ENCODE results near the gene AK2.
A peak's percentile ranks its signal among the peaks of the same experiment; 100 is the strongest.

The AK2 gene

GRCh38 chr1:32969566-32969965 lies 67.1 kb downstream of the AK2 start:
- no peak for DNase-seq

DNA sequence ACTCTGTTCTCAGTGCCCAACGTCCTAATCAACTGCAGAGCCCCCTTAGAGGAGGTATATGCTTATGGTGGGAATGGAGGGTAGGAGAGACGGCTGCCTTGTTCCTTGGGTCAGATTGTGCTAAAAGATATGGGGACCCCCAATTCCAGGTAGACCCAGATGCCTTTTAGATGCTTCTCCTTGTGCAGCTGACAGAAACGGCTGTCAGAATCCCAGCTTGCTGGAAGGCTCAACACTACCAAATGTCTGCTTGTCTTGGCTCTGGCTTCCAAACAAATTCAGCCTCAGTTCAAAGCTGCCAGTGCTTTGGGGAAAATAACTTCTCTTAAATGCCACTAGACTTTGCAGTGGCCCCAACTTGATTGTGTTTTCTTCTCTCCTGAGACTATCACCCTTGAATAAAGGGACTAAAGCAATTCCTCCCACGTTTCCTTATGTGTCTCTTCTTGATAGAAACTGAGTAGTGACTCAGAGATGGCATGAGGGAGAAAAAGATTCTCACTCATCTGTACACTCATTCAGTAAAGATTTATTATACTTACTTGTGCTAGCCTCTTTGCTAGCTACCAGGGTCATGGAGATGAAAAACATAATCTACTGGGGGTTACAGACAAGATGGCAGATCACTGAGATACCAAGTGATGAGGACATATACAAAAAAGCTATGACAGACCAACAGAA lies 68.7 kb downstream of the AK2 start:
- DNase-seq: no peak

DNA sequence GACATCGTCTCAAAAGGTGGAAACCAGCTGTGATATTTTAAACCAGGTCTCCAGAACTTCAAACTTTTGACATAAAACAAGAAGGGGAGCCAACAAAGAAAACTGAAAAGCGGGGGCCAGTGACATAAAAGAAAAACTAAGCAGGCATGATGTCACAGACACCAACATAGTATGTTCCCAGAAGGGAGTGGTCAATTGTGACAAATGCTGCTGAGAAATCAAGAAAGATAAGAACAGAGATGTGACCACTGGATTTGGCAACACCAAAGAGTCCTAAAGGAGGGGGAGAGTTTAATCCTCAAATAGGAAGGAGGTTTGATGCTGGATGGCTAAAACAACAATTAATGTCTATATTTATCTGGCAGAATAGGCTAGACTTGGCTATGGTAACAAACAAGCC lies 69.8 kb downstream of the AK2 start:
- DNase-seq: no peak

GRCh38 chr1:32965251-32965747 lies 71.4 kb downstream of the AK2 start:
- no peak for DNase-seq

DNA sequence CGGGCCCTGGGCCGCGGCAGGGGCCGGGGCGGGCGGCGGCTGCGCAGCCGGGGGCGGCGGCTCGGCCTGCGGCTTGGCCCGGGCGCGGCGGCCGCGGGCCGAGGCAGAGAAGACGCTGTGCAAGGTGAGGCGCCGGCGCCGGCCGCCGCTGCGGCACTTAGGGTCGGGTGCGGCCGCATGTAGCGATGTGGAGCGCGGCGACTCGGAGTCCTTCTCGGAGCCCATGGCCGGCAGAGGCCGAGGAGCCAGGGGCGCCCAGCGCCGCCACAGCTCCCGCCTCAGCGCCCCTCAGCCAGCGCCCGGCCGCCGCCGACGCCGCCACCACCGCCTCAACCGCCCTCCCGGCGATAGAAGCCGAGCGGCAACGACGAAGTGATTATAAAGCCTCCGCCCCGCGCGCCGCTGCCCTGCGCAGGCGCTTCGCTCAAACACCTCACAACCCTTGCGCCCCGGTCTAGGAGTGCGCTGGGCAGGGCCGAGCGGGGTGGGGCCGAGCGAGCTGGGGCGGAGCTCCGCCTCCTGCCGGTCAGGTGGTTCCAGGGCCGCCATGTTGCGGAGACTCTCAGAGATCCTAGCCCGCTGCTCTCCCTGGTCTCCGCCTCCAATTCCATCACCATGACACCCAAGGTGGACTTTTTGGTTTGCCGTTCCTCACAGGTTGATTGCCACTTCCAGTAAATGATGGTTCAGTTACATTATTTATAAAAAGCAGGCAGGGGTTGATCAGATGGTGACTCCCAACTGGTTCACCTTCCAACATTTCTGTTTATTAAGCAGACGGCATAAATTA lies 72.0 kb downstream of the AK2 start, which contains the start of gene RNF19B:
Gene RNF19B, minus strand, starts transcription at position 349 of the 790 bp plus-strand sequence. Its CDS starts 124 bp downstream, at position 225.
- peak; percentile 96 for DNase-seq

DNA sequence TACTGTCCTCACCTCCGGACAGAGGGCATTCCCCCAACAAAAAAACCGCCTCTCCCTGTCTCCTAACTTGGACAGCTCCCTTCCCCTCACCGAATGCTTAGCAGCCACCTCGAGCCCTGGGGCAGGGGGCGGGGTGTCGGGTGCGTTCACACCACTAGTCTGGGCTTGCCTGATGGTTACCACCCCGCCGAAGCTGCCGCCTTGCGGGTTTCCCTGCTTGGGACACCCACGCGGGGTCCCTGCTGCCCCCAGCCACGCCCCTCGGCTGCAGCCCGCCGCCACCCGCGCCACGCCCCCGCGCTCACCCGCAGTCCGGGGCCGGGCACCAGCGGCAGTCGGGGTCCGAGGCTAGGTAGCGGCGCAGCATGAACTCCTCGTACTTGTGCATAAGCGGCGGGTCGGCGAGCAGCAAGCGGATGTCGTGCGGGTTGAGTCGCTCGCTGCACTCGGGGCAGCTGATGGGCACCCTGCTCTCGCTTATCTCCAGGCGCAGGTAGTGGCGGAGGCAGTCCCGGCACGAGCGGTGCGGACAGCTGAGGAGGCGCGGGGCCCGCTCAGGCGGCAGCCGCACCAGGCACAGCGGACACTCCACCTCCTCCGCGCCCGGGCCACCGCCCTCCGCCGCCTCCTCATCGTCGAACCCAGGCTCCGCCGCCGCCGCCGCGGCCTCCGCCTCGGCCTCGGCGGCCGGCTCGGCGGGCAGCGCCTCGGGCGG lies 72.8 kb downstream of the AK2 start:
- peak; percentile 62 to 72 for DNase-seq

DNA sequence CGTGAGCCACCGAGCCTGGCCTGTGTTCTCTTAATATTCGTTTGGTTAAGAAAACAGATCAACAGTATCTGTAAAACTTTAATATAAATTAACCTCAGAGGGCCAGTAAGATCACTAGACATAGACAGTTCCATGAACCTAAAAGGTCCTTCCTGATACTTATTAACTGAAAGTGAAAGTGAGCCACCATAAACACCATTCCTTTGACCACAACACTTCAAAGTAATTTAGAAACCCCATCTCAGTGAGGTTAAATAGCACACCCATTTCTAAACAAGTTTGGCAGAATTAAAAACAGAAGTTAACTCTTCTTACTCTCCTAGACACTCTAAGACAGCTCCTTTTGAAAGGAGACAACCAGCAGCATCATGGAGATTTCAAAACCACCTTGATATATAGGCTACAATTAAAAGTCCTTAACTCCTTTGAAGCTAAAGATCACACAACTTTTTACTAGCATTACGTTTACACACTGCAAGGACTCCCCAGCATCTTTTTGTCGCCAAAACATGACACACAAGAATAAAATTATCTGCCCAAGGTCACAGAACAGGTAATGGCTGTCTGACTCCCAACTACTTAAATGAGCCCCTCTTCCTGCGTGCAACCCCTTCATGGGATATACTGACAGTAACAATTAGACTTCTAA lies 74.3 kb downstream of the AK2 start:
- no peak for DNase-seq

GRCh38 chr1:32960819-32961355 lies 75.8 kb downstream of the AK2 start:
- no peak for DNase-seq

- DNase-seq: no peak
Measured at GRCh38 chr1:32960342-32960741, 76.3 kb downstream of the AK2 start.

- no peak for DNase-seq
Measured at GRCh38 chr1:32958827-32959226, 77.9 kb downstream of the AK2 start.
